ENCODE data around the gene SIK2. TPM values are rescaled to one million over a fixed set of nuclear protein-coding genes. Genes with fewer than 3 reads are reported as not detected.

Gene SIK2
- 10 to 100 TPM; 26.8 to 31.8 TPM for total RNA-seq
- polyA plus RNA-seq, result 1 to 10 TPM; 7.2 to 7.8 TPM
- long read RNA-seq, donor 1, full-length matches to known transcripts, result 7 of 7 reads
- long read RNA-seq, donor 1, partial matches to known transcripts, result 0 of 7 reads
- long read RNA-seq, donor 1, other reads (novel, unspliced or antisense), result 0 of 7 reads
- long read RNA-seq, donor 2, result 0 reads
- long read RNA-seq, donor 3, full-length matches to known transcripts, result 1 of 11 reads
- long read RNA-seq, donor 3, partial matches to known transcripts, result 10 of 11 reads
- long read RNA-seq, donor 3, other reads (novel, unspliced or antisense), result 0 of 11 reads
- long read RNA-seq, donor 4, full-length matches to known transcripts, result 1 of 1 reads
- long read RNA-seq, donor 4, partial matches to known transcripts, result 0 of 1 reads
- long read RNA-seq, donor 4, other reads (novel, unspliced or antisense), result 0 of 1 reads
- long read RNA-seq, donor 5, full-length matches to known transcripts, result 5 of 20 reads
- long read RNA-seq, donor 5, partial matches to known transcripts, result 15 of 20 reads
- long read RNA-seq, donor 5, other reads (novel, unspliced or antisense), result 0 of 20 reads

DNA sequence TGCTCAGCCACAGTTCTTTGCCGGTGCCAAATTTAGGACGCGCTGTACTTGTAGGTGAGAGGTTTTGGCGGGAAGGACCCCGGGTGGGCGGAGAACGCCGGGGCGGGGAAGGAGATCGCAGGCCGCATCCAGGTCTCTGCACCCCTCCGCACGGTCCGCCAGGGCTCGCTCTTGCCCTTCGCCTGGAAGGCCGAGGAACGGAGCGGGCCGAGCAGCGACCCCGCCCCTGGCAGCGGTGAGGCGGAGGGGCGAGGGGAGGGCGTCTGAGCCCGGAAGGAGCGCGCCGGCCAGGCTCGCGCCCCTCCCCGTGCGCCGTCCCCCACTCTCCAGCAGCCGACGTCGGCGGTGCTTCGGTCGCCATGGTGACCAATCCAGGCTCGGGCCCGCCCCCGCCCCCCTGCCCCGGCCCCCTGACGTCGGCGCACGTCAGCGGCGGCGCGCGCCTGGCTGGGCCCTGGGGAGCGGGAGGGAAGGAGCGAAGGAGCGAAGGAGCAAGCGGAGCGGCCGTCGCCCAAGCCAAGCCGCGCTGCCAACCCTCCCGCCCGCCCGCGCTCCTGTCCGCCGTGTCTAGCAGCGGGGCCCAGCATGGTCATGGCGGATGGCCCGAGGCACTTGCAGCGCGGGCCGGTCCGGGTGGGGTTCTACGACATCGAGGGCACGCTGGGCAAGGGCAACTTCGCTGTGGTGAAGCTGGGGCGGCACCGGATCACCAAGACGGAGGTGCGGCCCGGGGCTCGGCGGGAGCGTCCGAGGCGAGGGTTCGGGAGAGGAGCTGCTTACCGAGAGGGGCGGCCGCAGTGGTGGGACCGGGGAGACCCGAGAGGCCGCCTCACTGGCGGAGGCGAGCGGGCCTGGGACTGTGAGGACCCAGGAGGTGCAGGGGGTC, at the start of gene SIK2:
TSS of gene SIK2 (plus strand) at position 471 of the 886 bp plus-strand sequence. CDS start at position 586, 115 bp downstream.
- TF ChIP-seq, protein P1, sequence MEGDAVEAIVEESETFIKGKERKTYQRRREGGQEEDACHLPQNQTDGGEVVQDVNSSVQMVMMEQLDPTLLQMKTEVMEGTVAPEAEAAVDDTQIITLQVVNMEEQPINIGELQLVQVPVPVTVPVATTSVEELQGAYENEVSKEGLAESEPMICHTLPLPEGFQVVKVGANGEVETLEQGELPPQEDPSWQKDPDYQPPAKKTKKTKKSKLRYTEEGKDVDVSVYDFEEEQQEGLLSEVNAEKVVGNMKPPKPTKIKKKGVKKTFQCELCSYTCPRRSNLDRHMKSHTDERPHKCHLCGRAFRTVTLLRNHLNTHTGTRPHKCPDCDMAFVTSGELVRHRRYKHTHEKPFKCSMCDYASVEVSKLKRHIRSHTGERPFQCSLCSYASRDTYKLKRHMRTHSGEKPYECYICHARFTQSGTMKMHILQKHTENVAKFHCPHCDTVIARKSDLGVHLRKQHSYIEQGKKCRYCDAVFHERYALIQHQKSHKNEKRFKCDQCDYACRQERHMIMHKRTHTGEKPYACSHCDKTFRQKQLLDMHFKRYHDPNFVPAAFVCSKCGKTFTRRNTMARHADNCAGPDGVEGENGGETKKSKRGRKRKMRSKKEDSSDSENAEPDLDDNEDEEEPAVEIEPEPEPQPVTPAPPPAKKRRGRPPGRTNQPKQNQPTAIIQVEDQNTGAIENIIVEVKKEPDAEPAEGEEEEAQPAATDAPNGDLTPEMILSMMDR (IDR thresholded peaks at IDR 0.05; ENCODE audit: control extremely low read depth, extremely low read depth), result peak; percentile 86
- Histone ChIP-seq H3K4me1 (ENCODE audit: control insufficient read depth in 5 of 5, insufficient read depth in 5 of 5, low read length in 5 of 5) (peaks cover 0 to 35% (median 3%) of the 10 kb centered on the region in 5 donors), H3K4me3 (peak within 1 kb of the TSS; percentile 95), H3K9ac (ENCODE audit: insufficient read depth in 1 of 2, low read length in 2 of 2) (peak within 1 kb of the TSS; percentile 89 to 93), H3K9me3 (ENCODE audit: control insufficient read depth in 4 of 4, insufficient read depth in 3 of 4, low read length in 3 of 4) (no peaks in the 10 kb centered on the region), H3K36me3 (ENCODE audit: control insufficient read depth in 4 of 4, insufficient read depth in 4 of 4, low read length in 4 of 4) (peaks cover 0 to 2% (median 0%) of the 10 kb centered on the region in 4 donors), H3K27ac (ENCODE audit: low read depth in 1 of 2, low read length in 1 of 2) (peak within 1 kb of the TSS; percentile 99), H3K27me3 (ENCODE audit: control insufficient read depth in 3 of 3, insufficient read depth in 3 of 3, low read length in 2 of 3) (no peaks in the 10 kb centered on the region)
- WGBS, 2 donors, result 0% methylated on average over 72 to 100 of the region's 100 CpGs
- ATAC-seq (ENCODE audit: insufficient read depth, low FRiP score), result peak; percentile 93
- DNase-seq, result peak; percentile 98 to 99 (median 99)

DNA sequence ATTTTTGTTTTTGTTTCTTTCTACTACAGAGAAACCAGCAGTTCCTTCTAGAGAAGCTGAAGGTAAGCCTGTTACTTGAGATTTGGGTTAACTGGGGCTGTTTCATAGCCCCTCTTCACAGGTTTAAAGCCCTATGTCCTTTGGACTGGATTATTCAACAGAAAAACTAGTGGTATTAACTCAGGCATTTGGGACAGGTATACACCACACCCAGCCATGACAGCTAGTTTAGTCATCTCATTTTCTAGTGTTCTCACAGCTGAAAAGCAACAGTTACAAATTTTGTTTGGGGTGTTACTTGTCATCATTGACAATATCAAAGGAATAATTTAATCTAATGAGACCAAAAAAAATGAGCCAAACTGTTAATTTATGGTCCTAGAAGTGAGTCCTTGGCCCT, 47.7 kb upstream of the SIK2 start:
- DNase-seq, result no peak
- no peaks in the 10 kb centered on the region for H3K4me1 ChIP-seq (ENCODE audit: control insufficient read depth in 5 of 5, insufficient read depth in 5 of 5, low read length in 5 of 5)
- H3K9me3 ChIP-seq (ENCODE audit: control insufficient read depth in 4 of 4, insufficient read depth in 3 of 4, low read length in 3 of 4), result peaks cover 0 to 3% (median 0%) of the 10 kb centered on the region in 4 donors
- H3K9ac ChIP-seq (ENCODE audit: insufficient read depth in 1 of 2, low read length in 2 of 2), result no peak overlapping the region
- H3K36me3 ChIP-seq (ENCODE audit: control insufficient read depth in 4 of 4, insufficient read depth in 4 of 4, low read length in 4 of 4), result peaks cover 0 to 7% (median 0%) of the 10 kb centered on the region in 4 donors
- H3K4me3 ChIP-seq, result no peak overlapping the region
- no peak for ATAC-seq (ENCODE audit: insufficient read depth, low FRiP score)
- H3K27me3 ChIP-seq (ENCODE audit: control insufficient read depth in 3 of 3, insufficient read depth in 3 of 3, low read length in 2 of 3), result no peaks in the 10 kb centered on the region
- H3K27ac ChIP-seq (ENCODE audit: low read depth in 1 of 2, low read length in 1 of 2), result no peak overlapping the region
- TF ChIP-seq, protein P1 (IDR thresholded peaks at IDR 0.05; ENCODE audit: control extremely low read depth, extremely low read depth), result no peak

DNA sequence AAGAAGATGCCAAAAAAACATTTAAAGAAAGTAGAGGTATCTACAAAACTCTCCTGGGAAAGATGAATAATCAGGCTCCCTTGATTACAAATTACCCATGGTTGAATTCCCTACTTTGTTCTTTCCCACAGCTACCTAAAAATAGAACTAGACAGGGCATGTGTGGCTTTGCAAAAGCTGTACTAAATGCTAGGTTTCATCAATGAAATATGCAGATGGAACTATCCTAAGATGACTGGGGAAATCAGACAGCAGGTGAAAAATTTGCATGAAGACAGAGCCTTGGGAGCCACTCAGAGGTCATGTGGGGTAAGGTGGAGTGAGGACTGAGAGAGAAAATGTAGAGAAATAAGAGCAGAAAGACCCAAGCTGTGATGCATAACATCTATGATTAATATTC, 47.0 kb upstream of the SIK2 start:
- TF ChIP-seq, protein P1 (IDR thresholded peaks at IDR 0.05; ENCODE audit: control extremely low read depth, extremely low read depth), result no peak
- no peaks in the 10 kb centered on the region for H3K4me1 ChIP-seq (ENCODE audit: control insufficient read depth in 5 of 5, insufficient read depth in 5 of 5, low read length in 5 of 5)
- H3K4me3 ChIP-seq, result no peak overlapping the region
- H3K27me3 ChIP-seq (ENCODE audit: control insufficient read depth in 3 of 3, insufficient read depth in 3 of 3, low read length in 2 of 3), result no peaks in the 10 kb centered on the region
- peaks cover 0 to 3% (median 0%) of the 10 kb centered on the region in 4 donors for H3K9me3 ChIP-seq (ENCODE audit: control insufficient read depth in 4 of 4, insufficient read depth in 3 of 4, low read length in 3 of 4)
- no peak overlapping the region for H3K9ac ChIP-seq (ENCODE audit: insufficient read depth in 1 of 2, low read length in 2 of 2)
- no peak overlapping the region for H3K27ac ChIP-seq (ENCODE audit: low read depth in 1 of 2, low read length in 1 of 2)
- peaks cover 0 to 12% (median 0%) of the 10 kb centered on the region in 4 donors for H3K36me3 ChIP-seq (ENCODE audit: control insufficient read depth in 4 of 4, insufficient read depth in 4 of 4, low read length in 4 of 4)
- ATAC-seq (ENCODE audit: insufficient read depth, low FRiP score) (no peak), DNase-seq (no peak)
